ENCODE measurements around the gene CCDC81. TPM values are rescaled to one million over a fixed set of nuclear protein-coding genes. Genes with fewer than 3 reads are reported as not detected.

Gene CCDC81
- total and polyA plus RNA-seq, 9 of the 15 experiments (the other 6 are each of a cell fraction or from before 2014, with no cell fraction given), result 0.16 to 1.0 (median 0.41) TPM

- FAIRE-seq (no peak), ATAC-seq (no peak), DNase-seq (ENCODE audit: extremely low read depth in 1 of 4, low spot score in 3 of 4) (no peak)
- no peaks in the 10 kb centered on the region for H3K79me2 ChIP-seq (ENCODE audit: control insufficient read depth, insufficient read depth, low read length)
- ChIA-PET POLR2A (interaction anchor here (0.7 to 1.0 kb wide), 2 partner anchors 13 to 369 kb away, joined by 3 read pairs; no protein-coding TSS in a partner anchor), CTCF (ENCODE audit: low intra/inter-chr PET ratio) (no interaction called here)
- no peak overlapping the region for H3K27ac ChIP-seq (ENCODE audit: extremely low read depth, low read depth, low read length)
- 23% methylated on average over 5 of the region's 5 CpGs for WGBS (ENCODE audit: insufficient coverage, low coverage, missing lambda C conversion rate)
- H4K20me1 ChIP-seq (replicated peaks; ENCODE audit: control insufficient read depth, insufficient read depth, low read length), result no peaks in the 10 kb centered on the region
- no peak overlapping the region for H3K4me3 ChIP-seq
- intact Hi-C loops (cut with micrococcal nuclease) (no loop called here), in situ Hi-C loops (cut with MboI) (no loop called here)
- no peaks in the 10 kb centered on the region for H3K9me3 ChIP-seq (replicated peaks; ENCODE audit: control insufficient read depth, insufficient read depth, low read depth, low read length)
- BruUV-seq (replicated peaks), result no TSS peak
- no peaks in the 10 kb centered on the region for H3K9me1 ChIP-seq (ENCODE audit: control insufficient read depth, insufficient read depth, low read length)
- no peak overlapping the region for H3K4me2 ChIP-seq (ENCODE audit: insufficient read depth, low read length)
- peaks cover 0 to 4% of the 10 kb centered on the region in 2 experiments; a peak in 2 of 5 replicates for H3K27me3 ChIP-seq (ENCODE audit: control insufficient read depth in 2 of 2, insufficient read depth in 2 of 2, low read length in 2 of 2)
- H2AFZ ChIP-seq (ENCODE audit: low read depth, low read length), result no peak overlapping the region
- no peaks in the 10 kb centered on the region for H3K36me3 ChIP-seq (ENCODE audit: control insufficient read depth, insufficient read depth, low read length)
- no peaks in the 10 kb centered on the region for H3K4me1 ChIP-seq (replicated peaks in 1 of 2; ENCODE audit: control insufficient read depth in 2 of 2, insufficient read depth in 2 of 2, low read length in 2 of 2)
- H3K9ac ChIP-seq (ENCODE audit: insufficient read depth in 1 of 2, low read depth in 2 of 2, low read length in 2 of 2), result no peak overlapping the region
- no peak for TF ChIP-seq BDP1 (IDR thresholded peaks at IDR 0.05; ENCODE audit: insufficient read depth, insufficient read length)
- TF ChIP-seq, protein P1, sequence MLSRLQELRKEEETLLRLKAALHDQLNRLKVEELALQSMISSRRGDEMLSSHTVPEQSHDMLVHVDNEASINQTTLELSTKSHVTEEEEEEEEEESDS (CRISPR knock-in tag; IDR thresholded peaks at IDR 0.05), result no peak
- TF ChIP-seq, protein P2, sequence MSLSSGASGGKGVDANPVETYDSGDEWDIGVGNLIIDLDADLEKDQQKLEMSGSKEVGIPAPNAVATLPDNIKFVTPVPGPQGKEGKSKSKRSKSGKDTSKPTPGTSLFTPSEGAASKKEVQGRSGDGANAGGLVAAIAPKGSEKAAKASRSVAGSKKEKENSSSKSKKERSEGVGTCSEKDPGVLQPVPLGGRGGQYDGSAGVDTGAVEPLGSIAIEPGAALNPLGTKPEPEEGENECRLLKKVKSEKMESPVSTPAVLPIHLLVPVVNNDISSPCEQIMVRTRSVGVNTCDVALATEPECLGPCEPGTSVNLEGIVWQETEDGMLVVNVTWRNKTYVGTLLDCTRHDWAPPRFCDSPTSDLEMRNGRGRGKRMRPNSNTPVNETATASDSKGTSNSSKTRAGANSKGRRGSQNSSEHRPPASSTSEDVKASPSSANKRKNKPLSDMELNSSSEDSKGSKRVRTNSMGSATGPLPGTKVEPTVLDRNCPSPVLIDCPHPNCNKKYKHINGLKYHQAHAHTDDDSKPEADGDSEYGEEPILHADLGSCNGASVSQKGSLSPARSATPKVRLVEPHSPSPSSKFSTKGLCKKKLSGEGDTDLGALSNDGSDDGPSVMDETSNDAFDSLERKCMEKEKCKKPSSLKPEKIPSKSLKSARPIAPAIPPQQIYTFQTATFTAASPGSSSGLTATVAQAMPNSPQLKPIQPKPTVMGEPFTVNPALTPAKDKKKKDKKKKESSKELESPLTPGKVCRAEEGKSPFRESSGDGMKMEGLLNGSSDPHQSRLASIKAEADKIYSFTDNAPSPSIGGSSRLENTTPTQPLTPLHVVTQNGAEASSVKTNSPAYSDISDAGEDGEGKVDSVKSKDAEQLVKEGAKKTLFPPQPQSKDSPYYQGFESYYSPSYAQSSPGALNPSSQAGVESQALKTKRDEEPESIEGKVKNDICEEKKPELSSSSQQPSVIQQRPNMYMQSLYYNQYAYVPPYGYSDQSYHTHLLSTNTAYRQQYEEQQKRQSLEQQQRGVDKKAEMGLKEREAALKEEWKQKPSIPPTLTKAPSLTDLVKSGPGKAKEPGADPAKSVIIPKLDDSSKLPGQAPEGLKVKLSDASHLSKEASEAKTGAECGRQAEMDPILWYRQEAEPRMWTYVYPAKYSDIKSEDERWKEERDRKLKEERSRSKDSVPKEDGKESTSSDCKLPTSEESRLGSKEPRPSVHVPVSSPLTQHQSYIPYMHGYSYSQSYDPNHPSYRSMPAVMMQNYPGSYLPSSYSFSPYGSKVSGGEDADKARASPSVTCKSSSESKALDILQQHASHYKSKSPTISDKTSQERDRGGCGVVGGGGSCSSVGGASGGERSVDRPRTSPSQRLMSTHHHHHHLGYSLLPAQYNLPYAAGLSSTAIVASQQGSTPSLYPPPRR (CRISPR knock-in tag; IDR thresholded peaks at IDR 0.05; ENCODE audit: borderline replicate concordance), result no peak
- TF ChIP-seq, protein P3, sequence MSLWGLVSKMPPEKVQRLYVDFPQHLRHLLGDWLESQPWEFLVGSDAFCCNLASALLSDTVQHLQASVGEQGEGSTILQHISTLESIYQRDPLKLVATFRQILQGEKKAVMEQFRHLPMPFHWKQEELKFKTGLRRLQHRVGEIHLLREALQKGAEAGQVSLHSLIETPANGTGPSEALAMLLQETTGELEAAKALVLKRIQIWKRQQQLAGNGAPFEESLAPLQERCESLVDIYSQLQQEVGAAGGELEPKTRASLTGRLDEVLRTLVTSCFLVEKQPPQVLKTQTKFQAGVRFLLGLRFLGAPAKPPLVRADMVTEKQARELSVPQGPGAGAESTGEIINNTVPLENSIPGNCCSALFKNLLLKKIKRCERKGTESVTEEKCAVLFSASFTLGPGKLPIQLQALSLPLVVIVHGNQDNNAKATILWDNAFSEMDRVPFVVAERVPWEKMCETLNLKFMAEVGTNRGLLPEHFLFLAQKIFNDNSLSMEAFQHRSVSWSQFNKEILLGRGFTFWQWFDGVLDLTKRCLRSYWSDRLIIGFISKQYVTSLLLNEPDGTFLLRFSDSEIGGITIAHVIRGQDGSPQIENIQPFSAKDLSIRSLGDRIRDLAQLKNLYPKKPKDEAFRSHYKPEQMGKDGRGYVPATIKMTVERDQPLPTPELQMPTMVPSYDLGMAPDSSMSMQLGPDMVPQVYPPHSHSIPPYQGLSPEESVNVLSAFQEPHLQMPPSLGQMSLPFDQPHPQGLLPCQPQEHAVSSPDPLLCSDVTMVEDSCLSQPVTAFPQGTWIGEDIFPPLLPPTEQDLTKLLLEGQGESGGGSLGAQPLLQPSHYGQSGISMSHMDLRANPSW (CRISPR knock-in tag; IDR thresholded peaks at IDR 0.05), result no peak
- TF ChIP-seq ZC3H4 (CRISPR knock-in tag; IDR thresholded peaks at IDR 0.05; ENCODE audit: borderline replicate concordance), result no peak
- TF ChIP-seq NCOA1 (IDR thresholded peaks at IDR 0.05; ENCODE audit: low read depth), result no peak
- TF ChIP-seq MED1 (CRISPR knock-in tag; IDR thresholded peaks at IDR 0.05; ENCODE audit: borderline replicate concordance), result no peak
- no peak for TF ChIP-seq PHF21A (IDR thresholded peaks at IDR 0.05; ENCODE audit: borderline replicate concordance, low read depth)
- no peak for TF ChIP-seq HIVEP1 (CRISPR knock-in tag; IDR thresholded peaks at IDR 0.05)
- TF ChIP-seq ELK1 (CRISPR knock-in tag; IDR thresholded peaks at IDR 0.05), result no peak
- TF ChIP-seq PYGO2 (tag; IDR thresholded peaks at IDR 0.05), result no peak
- TF ChIP-seq, protein P4, sequence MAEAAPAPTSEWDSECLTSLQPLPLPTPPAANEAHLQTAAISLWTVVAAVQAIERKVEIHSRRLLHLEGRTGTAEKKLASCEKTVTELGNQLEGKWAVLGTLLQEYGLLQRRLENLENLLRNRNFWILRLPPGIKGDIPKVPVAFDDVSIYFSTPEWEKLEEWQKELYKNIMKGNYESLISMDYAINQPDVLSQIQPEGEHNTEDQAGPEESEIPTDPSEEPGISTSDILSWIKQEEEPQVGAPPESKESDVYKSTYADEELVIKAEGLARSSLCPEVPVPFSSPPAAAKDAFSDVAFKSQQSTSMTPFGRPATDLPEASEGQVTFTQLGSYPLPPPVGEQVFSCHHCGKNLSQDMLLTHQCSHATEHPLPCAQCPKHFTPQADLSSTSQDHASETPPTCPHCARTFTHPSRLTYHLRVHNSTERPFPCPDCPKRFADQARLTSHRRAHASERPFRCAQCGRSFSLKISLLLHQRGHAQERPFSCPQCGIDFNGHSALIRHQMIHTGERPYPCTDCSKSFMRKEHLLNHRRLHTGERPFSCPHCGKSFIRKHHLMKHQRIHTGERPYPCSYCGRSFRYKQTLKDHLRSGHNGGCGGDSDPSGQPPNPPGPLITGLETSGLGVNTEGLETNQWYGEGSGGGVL (CRISPR knock-in tag; IDR thresholded peaks at IDR 0.05), result no peak
- no peak for TF ChIP-seq NUFIP1 (IDR thresholded peaks at IDR 0.05; ENCODE audit: partially characterized antibody)
Observed at GRCh38 chr11:86463955-86464354, 89.3 kb downstream of the CCDC81 start.
